Measurements from ENCODE around the gene CACNA1C. TPM values are rescaled to one million over a fixed set of nuclear protein-coding genes. Genes with fewer than 3 reads are reported as not detected.

The CACNA1C gene
- total and polyA plus RNA-seq, 2 donors (not counting 1 experiment from before 2014, with no cell fraction given) = 0.01 to 0.02 TPM

GRCh38 chr12:2735432-2735831, 682.6 kb downstream of the CACNA1C start:
- H3K9me3 Mint-ChIP-seq (ENCODE audit: insufficient read depth) = no peaks in the 10 kb centered on the region
- CTCF ChIA-PET = no interaction called here
- WGBS (ENCODE audit: insufficient coverage) = 80% methylated on average over 1 of the region's 1 CpG

GRCh38 chr12:2737656-2738241, 685.0 kb downstream of the CACNA1C start:
- POLR2A ChIA-PET = no interaction called here
- DNase-seq = no peak
- Histone ChIP-seq H3K4me3 (ENCODE audit: control extremely low read depth in 1 of 5, extremely low read depth in 1 of 5, insufficient read depth in 1 of 5, low read depth in 2 of 5, low read length in 4 of 5) (no peak overlapping the region), H3K9me3 (ENCODE audit: control extremely low read depth in 1 of 3, control insufficient read depth in 2 of 3, insufficient read depth in 1 of 3, low read length in 2 of 3) (no peaks in the 10 kb centered on the region), H3K4me2 (replicated peaks; ENCODE audit: low read depth, low read length, poor library complexity, severe bottlenecking) (no peak overlapping the region), H3K36me3 (replicated peaks in 1 of 2; ENCODE audit: control extremely low read depth in 1 of 2, control insufficient read depth in 1 of 2, extremely low read depth in 1 of 2, insufficient read depth in 2 of 2, low read length in 1 of 2) (no peaks in the 10 kb centered on the region), H3K4me1 (ENCODE audit: control insufficient read depth in 2 of 2, insufficient read depth in 2 of 2, low read length in 2 of 2) (no peaks in the 10 kb centered on the region), H3K9ac (ENCODE audit: low read length) (no peak overlapping the region), H2AFZ (ENCODE audit: insufficient read depth, low read depth, low read length, poor library complexity, severe bottlenecking) (no peak overlapping the region), H4K20me1 (ENCODE audit: control insufficient read depth, insufficient read depth, low read length, poor library complexity, severe bottlenecking) (no peaks in the 10 kb centered on the region), H3K27ac (ENCODE audit: low read length in 2 of 2) (no peak overlapping the region), H3K79me2 (ENCODE audit: control insufficient read depth, insufficient read depth, low read length) (no peaks in the 10 kb centered on the region), H3K27me3 (replicated peaks in 1 of 4; ENCODE audit: control extremely low read depth in 1 of 4, control insufficient read depth in 3 of 4, insufficient read depth in 4 of 4, low read length in 3 of 4) (peaks cover 0 to 9% (median 2%) of the 10 kb centered on the region in 4 experiments)
- CTCF ChIA-PET = no interaction called here
- peaks cover 38% of the 10 kb centered on the region for H3K27me3 Mint-ChIP-seq
- peaks cover 2% of the 10 kb centered on the region for H3K4me1 Mint-ChIP-seq
- no peak overlapping the region for H3K4me3 Mint-ChIP-seq
- WGBS (ENCODE audit: insufficient coverage) = 91% methylated on average over 11 of the region's 11 CpGs
- no peak overlapping the region for H3K27ac Mint-ChIP-seq
- H3K9me3 Mint-ChIP-seq (ENCODE audit: insufficient read depth) = no peaks in the 10 kb centered on the region
- no peak for ATAC-seq (ENCODE audit: low read depth)
- intact Hi-C loops (cut with micrococcal nuclease) = no loop called here
- TF ChIP-seq EZH2 (IDR thresholded peaks at IDR 0.05; ENCODE audit: borderline replicate concordance, insufficient read depth, low read depth, low read length, poor library complexity, severe bottlenecking) (no peak), CTCF (IDR thresholded peaks at IDR 0.05) (no peak)

More at GRCh38 chr12:2735432-2735831, 682.6 kb downstream of the CACNA1C start:
- H3K27me3 Mint-ChIP-seq = peaks cover 47% of the 10 kb centered on the region
- H3K79me2 ChIP-seq (ENCODE audit: control insufficient read depth, insufficient read depth, low read length) = no peaks in the 10 kb centered on the region
- no peak overlapping the region for H2AFZ ChIP-seq (ENCODE audit: insufficient read depth, low read depth, low read length, poor library complexity, severe bottlenecking)
- TF ChIP-seq CTCF (IDR thresholded peaks at IDR 0.05) = no peak
- no peak for TF ChIP-seq EZH2 (IDR thresholded peaks at IDR 0.05; ENCODE audit: borderline replicate concordance, insufficient read depth, low read depth, low read length, poor library complexity, severe bottlenecking)
- POLR2A ChIA-PET = no interaction called here
- no peak overlapping the region for H3K4me3 Mint-ChIP-seq
- H3K4me1 Mint-ChIP-seq = peaks cover 2% of the 10 kb centered on the region
- peaks cover 0 to 18% (median 4%) of the 10 kb centered on the region in 4 experiments for H3K27me3 ChIP-seq (replicated peaks in 1 of 4; ENCODE audit: control extremely low read depth in 1 of 4, control insufficient read depth in 3 of 4, insufficient read depth in 4 of 4, low read length in 3 of 4)
- peaks cover 0 to 4% of the 10 kb centered on the region in 2 donors for H3K4me1 ChIP-seq (ENCODE audit: control insufficient read depth in 2 of 2, insufficient read depth in 2 of 2, low read length in 2 of 2)
- no peaks in the 10 kb centered on the region for H4K20me1 ChIP-seq (ENCODE audit: control insufficient read depth, insufficient read depth, low read length, poor library complexity, severe bottlenecking)
- ATAC-seq (ENCODE audit: low read depth) (no peak), DNase-seq (no peak)
- H3K4me3 ChIP-seq (ENCODE audit: control extremely low read depth in 1 of 5, extremely low read depth in 1 of 5, insufficient read depth in 1 of 5, low read depth in 2 of 5, low read length in 4 of 5) = no peak overlapping the region
- H3K36me3 ChIP-seq (replicated peaks in 1 of 2; ENCODE audit: control extremely low read depth in 1 of 2, control insufficient read depth in 1 of 2, extremely low read depth in 1 of 2, insufficient read depth in 2 of 2, low read length in 1 of 2) = no peaks in the 10 kb centered on the region
- no peak overlapping the region for H3K27ac ChIP-seq (ENCODE audit: low read length in 2 of 2)
- no peak overlapping the region for H3K9ac ChIP-seq (ENCODE audit: low read length)
- intact Hi-C loops (cut with micrococcal nuclease) = no loop called here
- no peak overlapping the region for H3K27ac Mint-ChIP-seq
- H3K9me3 ChIP-seq (ENCODE audit: control extremely low read depth in 1 of 3, control insufficient read depth in 2 of 3, insufficient read depth in 1 of 3, low read length in 2 of 3) = no peaks in the 10 kb centered on the region
- no peak overlapping the region for H3K4me2 ChIP-seq (replicated peaks; ENCODE audit: low read depth, low read length, poor library complexity, severe bottlenecking)

Measured in B cell (primary cell).